GM21786 (cell line): ENCODE results near the gene KCNMA1.

Experiments
- ATAC-seq: cut with Tn5 transposase; IDR thresholded peaks from one replicate; pipeline ENCODE4 v1.9.1; 2021; ENCODE audit not compliant: unreplicated experiment

Gene KCNMA1

DNA sequence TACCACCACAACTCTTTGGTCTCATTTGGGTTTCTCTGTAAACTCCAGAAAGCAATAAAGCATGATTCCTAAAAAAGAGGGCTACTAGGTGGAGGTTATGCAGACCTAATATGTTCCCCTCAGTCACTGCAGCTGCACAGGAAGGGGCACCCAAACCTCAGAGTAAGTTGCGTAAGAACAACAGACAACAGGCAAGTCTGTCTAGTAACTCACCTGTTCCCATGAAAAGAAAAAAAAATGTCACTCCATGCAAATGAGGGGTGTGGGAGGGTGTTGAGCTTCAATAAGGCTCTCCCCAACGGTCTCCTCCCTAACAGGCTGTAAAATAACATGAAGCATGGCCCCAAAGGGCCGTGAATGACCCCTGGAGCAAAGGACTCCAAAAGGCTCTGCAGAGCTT is 461.4 kb downstream of the KCNMA1 start:
- no peak for ATAC-seq

DNA sequence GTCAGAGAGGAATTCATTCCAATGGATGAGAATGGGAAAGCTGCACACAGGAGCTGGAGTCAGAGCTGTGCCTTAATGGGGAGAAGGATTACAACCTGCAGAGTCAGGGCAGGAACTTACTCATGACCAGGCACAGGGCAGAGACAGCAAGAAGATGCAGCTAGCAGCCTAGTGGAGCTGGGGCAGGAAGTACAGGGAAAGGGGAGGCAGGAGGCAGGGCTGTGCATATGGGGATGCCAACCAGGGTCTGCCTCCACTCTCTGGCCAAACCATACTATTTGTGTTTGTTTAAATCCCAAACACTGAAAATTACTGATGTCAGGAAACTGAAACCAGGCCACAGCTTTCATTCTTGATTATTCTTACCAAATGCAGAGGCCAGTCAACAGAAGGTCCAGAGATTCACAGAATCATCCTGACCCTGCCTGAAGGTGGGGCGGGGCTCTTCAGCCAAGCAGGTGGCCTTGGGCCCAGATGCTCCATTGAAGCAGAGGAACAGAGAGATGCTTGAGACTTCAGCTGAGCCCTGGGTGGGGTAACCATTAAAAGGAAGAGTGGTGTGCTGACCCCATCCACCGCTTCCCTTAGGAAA is 461.9 kb downstream of the KCNMA1 start:
- no peak for ATAC-seq

DNA sequence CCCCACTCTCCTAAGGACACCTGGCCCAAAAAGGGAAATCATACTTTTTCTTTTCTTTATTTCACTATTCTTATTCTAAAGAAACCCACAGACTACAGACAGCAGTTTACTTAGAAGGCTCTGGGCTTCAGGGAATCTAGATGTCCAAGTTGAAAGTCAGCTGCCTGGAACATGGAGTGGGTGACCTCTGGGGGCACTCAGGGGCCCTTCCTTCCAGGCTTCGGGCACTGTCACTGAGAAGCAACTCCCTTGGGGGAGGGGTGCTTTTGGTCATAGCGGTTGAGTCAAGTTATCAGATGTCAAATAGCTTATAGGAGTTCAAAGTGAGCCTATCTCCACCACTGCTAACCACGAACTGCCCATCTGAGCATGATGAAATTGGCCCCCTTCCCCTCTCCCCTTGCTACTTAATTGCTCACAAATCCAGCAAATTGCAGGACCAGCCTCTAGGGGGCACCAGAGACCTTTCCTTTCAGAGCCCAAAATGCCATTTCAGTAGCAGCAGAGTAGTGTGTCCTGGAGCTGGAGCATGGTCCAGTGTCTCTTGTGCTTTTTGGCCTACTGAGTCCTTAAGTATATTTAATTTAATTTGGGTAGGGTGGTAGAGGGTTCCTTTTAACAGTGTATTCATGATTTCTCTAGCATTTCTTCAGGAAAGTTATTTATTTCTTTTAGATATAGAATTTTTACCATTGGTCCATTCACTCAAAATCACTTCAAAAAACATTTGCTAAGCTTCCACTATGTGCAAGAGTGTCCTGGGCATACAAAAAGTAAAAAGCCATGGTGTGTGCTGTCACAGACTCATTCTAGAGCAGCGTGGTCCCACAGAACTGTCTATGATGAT is 463.8 kb downstream of the KCNMA1 start:
- peak; percentile 65 for ATAC-seq

DNA sequence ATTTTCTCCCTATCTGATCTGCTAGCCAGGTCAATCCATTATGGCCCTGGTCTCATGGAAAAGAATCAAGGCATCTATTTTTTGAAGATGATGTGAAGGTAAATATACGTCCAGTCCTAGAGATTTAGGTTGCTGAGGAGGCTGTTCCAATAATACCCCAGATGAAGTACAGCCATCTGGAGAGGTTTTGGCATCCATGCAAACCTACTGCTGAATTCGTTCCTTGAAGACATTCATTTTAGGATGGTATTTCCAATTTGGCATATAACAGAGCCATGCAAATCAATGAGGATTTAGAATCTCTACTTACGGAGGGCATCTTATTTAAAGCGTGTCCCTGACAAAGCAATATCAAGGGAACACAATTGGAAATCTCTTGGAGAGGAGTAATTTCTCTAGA is 465.5 kb downstream of the KCNMA1 start:
- no peak for ATAC-seq

DNA sequence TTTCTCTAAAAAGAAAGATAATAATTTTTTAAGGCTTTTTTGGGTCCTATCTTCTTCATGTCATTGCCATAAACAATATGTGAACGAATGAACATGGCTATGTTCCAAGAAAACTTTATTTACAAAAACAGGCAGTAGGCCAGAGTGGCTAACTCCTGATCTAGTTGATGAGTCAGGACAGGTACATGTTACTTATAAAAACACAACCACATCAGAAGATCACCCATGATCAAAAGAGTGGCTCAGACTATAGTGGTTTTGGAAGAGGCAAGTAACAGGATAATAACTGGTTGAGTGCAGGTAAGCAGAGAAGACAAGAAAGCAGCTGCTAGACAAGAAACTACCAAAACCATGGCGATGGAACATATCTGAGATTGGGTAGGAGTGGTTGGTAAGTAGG is 468.7 kb downstream of the KCNMA1 start:
- no peak for ATAC-seq

DNA sequence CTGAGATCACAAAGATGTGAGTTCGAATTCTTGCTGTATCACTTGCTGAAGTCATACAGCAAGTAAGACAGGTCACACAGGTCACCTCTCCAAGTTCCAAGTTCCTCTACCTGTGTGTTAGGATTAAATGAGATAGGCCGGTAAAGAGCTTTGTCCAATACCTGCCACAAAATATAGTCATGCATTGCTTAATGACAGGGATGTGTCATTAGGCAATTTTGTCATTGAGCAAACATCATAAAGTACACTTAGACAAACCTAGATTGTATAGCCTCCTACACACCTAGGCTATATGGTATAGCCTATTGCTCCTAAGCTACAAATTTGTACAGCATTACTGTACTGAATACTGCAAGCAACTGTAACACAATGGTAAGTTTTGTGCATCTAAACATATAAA is 469.4 kb downstream of the KCNMA1 start:
- no peak for ATAC-seq

DNA sequence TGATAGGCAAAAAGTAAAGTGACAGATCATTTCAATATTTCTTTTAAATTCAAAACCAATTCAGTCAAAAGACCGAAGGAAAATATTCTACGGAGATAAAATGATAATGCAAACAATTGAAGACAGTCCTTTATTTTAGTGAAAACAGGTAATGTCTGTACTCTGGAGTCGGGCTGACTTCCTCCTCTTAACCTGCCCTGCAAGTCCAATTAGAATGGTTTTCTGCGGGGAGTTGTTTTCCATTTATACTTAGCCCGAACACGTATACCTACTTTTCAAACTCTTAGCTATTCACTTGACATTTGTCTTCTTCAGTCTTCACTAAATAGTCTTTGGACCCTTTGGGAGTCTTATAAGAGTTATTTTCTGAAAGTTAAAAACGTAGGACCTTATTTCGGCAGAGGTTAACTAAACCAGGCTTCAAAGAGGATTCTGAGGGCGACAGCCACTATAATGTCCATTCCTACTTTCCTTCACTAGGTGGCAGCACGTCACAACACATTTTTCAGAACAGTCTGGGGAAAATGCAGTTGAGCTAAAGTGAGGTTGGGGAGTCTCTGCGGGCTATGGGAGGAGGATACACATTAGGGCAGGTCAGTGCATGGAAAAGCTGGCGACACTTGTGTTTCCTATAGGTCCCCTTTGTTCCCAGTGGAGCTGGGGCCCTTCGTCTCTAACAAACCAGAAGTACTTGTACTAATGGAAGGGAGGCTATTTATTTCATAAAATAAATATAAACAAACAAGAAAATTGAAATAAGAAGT is 472.0 kb downstream of the KCNMA1 start:
- no peak for ATAC-seq

DNA sequence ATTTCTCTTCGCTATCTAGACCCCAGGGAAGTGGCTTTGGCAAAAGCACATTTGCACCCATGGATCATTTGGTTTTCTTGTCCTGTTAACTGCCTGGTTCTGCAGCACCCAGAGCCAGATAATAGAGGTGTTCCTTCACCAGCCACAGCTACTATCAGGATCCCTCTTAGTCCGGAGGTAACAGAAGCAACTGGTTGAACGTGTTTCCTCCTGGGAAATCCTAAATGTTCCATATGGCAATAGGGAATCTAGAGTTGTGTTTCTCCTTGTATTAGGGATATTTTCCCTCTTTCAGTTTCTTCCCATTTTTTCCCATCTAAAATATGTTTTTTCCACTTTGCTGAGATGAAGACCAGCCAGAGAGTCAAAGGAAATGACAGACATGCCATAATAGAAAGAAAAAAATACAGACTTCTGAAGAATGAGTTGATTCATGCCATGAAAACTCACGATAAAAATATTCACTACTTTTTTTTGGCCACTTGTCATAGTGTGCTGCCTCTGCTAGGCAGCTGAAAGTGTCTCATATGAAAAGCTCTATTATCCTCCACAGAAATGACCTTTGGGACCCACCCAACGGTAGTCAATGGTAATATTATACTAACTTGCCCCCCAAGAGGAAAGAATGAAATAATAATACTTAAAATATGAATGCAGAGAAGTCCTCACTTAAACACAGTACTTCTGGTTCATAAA is 472.8 kb downstream of the KCNMA1 start:
- no peak for ATAC-seq

DNA sequence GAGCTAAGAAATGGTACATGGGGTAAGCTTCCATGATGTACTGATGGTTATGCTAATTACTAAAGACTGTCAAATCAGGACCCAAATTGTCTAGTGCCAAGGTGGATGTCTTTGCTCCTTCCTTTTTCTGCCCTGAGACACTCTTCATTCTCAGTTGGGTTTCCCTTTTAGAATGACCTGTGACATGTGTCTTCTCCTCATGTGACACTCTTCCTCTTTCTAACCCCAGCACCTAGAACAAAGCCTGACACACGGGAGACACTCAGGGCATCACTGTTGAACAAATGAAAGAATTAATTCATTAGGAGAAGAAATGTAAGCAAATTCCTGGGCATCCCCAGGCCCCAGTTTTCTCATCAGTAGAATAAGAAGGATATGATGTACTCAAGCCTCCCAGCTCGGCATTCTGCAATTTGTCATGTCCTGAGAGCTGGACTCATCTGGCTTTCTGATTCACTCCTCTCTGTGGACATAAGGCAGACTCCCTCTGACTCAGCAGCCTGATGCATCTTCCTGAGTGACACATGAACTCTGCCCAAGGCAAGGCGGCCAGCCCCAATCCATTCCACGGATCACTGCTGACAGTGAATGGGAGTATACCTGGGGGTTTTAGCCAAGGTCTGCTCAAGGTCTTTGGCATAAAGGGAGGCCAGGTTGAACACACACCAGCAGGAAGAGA is 473.8 kb downstream of the KCNMA1 start:
- no peak for ATAC-seq

DNA sequence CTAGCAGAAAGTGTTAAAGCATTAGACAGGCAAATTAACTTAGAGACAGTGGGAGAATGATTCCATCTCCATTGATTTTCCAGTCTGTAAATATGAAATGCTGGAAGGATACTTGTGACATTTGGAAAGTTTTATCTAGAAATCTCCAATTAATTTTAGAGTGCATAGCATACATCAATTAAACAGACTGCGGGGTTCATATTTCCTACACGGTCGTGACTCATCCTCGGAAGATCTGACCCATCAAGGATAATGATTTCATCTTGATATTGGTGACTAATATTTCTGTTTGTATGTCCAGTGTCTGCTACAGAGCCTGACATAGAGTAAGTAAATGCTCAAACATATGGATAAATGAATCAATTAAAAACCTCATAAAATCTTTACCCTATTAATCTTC is 474.9 kb downstream of the KCNMA1 start:
- no peak for ATAC-seq

DNA sequence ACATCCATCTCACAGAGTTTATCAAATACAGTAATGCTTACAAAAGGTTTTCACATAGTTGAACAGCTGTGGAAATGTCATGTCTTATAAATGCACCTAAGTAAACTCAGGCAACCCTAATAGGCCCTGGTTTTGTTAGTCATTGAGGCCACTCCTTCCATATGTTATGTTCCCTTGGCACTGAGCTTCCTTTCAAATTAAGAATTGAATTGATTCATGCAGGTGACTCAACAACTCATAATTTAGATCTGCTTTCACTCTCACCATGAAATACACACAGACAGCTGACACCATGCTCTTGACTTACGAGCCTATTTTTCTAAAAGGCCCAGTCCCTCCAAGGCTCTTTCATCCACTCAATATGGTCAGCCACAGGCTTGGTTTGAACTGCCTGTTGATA is 476.9 kb downstream of the KCNMA1 start:
- ATAC-seq, result no peak

DNA sequence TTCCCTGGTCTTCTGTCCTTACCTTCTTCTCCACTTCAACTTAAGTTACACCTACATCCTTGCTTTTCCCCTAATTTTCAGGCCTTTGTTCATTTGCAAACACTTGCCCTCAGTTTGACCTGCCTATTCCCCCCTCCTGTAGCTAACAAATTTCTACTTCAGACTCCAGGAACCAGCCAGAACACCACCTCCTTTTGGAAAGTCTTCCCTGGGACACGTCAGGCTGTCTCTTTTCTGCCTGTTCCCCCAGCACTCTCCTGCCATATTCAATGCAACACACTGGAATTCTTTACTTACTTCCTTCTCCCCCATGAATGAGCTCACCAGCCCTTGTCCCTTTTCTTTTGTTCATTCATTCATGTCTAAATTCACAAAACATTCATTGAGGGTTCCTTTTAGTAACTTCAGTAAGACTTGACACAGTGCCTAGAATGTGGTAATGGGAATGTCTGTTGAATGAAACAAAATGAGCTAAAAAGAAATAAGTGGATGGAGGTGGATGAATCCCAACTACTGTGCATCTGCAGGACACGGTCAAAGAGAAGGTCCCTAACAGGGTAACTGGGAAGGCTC is 478.0 kb downstream of the KCNMA1 start:
- ATAC-seq, result no peak

DNA sequence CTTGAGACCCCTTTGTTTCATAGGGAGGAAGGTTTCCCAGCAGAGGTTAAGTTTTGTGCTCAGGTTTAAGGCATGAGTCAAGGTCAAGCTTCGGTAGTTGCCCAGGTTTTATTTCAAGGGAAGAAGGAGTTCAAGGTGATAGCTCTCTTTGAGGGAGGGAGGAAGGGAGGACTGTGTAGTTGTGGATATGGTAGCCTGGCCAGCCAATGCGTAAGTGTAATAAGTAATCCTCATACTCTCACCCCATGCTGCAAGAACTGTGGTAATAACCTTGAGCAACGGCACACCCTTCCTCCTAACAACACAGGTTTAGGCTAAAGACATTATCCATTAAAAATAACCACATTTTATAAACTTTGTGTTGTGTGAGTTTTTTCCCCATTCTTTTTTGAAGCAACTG is 478.9 kb downstream of the KCNMA1 start:
- ATAC-seq, result no peak

DNA sequence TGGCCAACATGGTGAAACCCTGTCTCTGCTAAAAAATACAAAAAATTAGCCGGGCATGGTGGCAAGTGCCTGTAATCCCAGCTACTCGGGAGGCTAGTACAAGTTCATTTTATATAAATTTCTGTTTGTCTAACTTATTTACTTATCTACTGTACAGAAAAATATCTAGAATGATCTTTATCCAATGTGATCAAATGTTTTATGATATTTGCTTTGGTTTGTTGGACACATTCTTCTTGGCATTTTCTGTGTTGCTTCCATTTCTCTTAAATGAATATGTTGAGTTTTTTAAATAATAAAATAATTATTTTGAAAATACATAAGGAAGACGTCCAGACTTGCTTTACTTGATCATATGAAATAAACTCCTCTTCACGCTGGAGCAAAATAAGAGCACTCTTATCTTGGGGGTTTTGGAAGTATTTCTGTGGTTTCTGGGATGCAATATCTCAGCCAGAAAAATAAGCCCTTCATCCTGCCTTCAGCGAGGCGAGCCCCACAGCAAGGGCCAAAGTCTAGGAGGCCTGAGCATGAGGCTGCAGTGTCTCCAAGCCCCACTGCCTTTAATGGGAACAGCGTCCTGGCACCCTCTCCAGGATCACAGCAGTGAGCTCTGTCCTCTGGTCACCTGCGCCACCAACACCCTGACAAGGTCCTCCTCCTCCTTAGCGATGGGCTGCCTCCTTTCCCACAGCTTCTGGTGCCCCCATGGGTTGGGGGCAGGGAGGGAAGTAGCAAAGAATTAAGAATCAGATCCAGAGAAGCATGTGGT is 480.2 kb downstream of the KCNMA1 start:
- no peak for ATAC-seq

DNA sequence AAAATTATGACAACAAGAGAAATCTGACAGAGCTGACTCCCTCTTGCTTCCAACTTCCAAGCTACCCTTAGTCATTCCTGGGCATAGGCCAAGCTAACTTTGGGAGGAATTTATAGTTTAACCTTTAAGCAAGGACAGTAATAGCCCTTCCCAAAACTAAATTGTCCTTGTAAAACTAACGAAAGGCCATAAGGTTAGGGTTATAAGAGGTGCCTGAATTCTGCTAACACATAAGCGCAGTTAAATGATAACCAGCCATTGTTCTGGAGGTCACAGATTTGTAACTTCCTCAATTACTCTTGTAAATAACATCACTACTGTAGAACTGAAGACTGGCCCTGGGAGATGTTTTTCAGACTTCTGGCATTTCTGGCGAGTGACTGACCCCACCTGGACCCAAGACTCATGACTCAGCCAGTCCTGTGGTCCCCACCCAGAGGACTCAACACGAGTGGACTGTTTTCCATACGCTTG is 481.2 kb downstream of the KCNMA1 start:
- no peak for ATAC-seq

DNA sequence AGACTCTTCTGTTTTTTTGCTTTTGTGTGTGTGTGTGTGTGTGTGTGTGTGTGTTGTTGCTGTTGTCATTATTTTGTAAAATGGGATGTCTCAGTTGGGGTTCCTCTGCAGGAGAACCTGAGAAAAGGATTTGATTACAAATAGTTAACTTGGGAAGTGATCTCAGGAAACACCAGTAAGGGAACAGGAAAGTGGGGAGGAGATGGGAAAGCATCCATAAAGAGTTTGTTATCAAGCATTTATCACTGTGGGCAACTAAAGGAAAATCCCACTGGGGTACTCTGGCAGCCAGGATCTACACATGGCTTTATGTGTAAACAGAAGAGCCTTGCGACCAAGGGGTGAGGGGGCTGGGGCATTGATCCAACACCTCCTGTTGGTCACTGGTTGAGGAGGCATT is 485.4 kb downstream of the KCNMA1 start:
- ATAC-seq, result no peak

DNA sequence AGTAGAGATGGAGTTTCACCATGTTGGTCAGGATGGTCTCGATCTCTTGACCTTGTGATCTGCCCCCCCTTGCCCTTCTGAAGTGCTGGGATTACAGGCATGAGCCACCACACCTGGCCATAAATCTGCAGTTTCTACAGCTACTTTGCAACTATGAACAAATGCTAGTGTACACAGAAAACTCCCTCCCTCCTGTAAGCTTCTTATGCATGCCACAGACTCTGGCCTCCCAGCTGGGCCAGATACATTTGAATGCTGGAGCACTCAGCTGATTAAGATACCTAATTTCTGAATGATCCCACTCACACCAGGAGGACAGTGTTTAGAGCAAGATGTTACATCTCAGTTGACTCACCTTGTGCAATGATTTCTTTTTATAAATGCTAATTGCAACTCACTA is 486.2 kb downstream of the KCNMA1 start:
- no peak for ATAC-seq

DNA sequence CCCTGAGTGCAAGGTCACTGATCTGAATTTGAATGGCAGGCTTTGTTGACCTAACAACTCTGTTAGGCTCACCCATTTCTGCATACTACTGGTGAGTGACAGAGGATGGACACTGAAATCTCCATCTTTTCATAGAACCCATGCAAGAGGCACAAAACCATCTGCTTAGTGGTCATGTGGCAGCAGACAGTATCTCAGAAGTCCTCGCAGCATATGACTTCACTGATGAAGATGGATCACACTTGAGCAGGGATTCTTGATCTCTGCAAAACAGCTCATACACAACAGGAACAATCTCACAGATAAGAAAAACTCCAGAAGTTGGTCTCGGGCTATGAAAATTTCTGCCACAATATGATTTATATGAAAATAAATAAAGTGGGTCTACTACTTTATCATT is 487.9 kb downstream of the KCNMA1 start:
- no peak for ATAC-seq

DNA sequence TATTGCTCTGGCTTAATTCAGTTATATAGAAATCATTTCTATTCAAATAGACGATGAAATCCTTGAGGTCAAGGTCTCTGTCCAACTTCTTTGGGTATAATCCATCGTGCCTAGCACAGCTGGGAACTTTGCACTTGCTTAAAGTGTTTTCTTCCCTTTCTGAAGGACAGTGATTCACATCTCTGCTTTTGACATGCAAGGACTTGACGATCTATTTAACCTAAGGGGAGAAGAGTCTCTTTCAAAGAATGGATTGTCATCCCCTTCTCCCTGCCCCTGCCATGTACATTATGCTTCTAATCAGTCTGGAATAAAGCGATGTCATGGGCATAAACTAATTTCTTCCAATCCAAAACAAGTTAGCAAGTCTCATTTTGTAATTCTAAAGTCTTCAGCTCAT is 488.6 kb downstream of the KCNMA1 start:
- no peak for ATAC-seq

DNA sequence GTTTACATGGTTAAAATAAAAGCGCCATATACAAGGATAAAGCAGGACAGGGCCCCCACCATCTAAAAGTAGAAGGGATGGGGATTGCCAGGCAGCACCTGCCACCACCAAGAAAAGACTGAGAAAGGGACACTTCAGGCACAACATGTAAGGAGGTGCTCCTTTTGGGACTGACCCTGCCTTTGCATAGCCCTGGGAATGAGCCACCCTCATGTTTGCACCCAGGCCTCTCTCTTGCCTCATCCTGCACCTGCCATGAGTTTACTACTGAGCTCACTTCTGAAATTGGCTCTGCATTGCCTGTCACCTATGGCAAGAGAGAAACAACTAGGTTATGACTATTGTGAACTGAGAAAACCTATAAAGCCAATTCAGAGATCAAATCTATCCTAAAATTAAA is 489.7 kb downstream of the KCNMA1 start:
- no peak for ATAC-seq
